GM12878 (cell line): Measurements from ENCODE around the gene PRSS2.

Experiments
- EZH2 ChIP-seq: IDR thresholded peaks from 2 replicates; pipeline ENCODE4 v1.6.1; 2012; ENCODE audit warnings: low read depth, mild to moderate bottlenecking, control low read depth, inconsistent platforms, low read length, borderline replicate concordance; ENCODE audit not compliant: control insufficient read depth
- IKZF1 ChIP-seq: fragments of 450-650 bp; conservative IDR thresholded peaks from 2 replicates; pipeline ENCODE4 v1.6.1; 2017; ENCODE audit warnings: antibody characterized with exemption, mild to moderate bottlenecking
- POLR2A ChIP-seq: IDR thresholded peaks from 2 replicates; pipeline ENCODE4 v1.6.1; 2011; ENCODE audit warnings: low read depth, mild to moderate bottlenecking, low read length
- SREBF2 ChIP-seq: IDR thresholded peaks from 2 replicates; pipeline ENCODE4 v1.6.1; 2012; ENCODE audit warnings: mild to moderate bottlenecking, low read length

DNA sequence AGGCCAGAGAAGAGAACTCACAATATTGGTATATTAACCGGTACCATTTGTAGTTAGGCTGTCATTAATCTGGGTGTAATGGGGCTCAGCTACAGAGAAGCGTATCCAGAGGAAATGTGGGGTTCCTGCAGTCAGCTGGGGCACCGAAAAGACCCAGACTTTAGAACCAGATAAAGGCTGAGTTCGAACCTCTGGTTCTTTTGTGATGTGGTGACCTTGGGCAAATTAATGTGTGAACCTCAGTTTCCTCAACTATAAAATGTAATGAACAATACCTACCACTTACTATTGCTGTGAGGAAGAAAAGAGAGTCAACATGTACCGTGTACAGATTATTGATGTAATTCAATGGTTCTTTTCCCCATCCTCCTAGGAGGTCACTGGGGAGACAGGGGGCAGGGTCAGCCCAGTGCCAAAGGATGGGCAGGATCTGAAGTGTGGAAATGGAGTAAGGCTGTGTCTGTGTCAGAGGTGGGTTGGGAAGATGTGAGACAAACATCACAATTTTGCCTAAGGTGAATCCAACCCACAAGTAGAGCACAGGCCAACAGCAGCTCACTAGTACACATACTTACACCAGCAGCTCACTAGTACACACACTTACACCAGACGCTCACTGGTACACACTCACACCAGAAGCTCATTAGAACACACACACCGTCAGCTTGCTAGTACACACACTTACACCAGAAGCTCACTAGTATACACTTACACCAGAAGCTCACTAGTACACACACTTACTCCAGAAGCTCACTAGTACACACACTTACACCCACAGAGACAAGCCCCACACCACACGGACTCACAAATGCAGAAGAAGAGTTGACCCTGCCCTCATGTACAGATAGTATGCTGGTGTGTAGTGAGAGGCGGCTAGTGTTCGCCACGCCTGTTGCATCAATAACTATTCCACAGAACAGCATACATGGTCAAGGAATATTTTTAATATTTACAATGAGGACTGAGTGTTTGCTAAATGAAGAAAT lies 28.0 kb downstream of the PRSS2 start:
- TF ChIP-seq IKZF1 (0 out of 2 replicates have a peak, but pooled peaks have one; percentile 14), EZH2 (no peak), SREBF2 (no peak), POLR2A (no peak)
